Panc1 (cell line): Measurements from ENCODE around the gene PLSCR3. TPM values are rescaled to one million over a fixed set of nuclear protein-coding genes. Genes with fewer than 3 reads are reported as not detected.

ENCODE experiments used
- ATAC-seq: fragments of 200-7000 bp; cut with Tn5 transposase; 2 replicates; pipeline ENCODE4 v1.9.1; 2020; ENCODE audit warnings: mild to moderate bottlenecking, moderate library complexity
- BruUV-seq: library from RNA; stranded (reverse); fragments of 400-500 nt; replicated peaks from 2 replicates; lab custom pipeline; 2021; lab: Mats Ljungman, UMichigan
- CTCF ChIA-PET: fragments of 300-600 bp; sonication (Branson Sonifier 250); formaldehyde crosslinking; loops from one replicate; lab custom pipeline; 2022; ENCODE audit warnings: antibody characterized with exemption; lab: Charles Lee
- POLR2A ChIA-PET: fragments of 300-600 bp; sonication (Branson Sonifier 250); formaldehyde crosslinking; loops from one replicate; lab custom pipeline; 2022; ENCODE audit warnings: antibody characterized with exemption; lab: Charles Lee
- DNase-seq: peaks from one replicate; pipeline ENCODE4 v3.0.0-alpha.2; 2010; ENCODE audit warnings: low read depth, low spot score
- H3K27ac ChIP-seq: 2 replicates; pipeline ENCODE4 v1.5.1; 2011; ENCODE audit warnings: mild to moderate bottlenecking, low read length, inconsistent platforms
- H3K27me3 ChIP-seq: fragments of 200-500 bp; sonication (Bioruptor generic); 2 replicates; pipeline ENCODE4 v1.6.0; 2014; ENCODE audit warnings: low read length, inconsistent platforms; ENCODE audit not compliant: control insufficient read depth, insufficient read depth
- H3K36me3 ChIP-seq: fragments of 200-500 bp; sonication (Bioruptor generic); 2 replicates; pipeline ENCODE4 v1.5.1; 2014; ENCODE audit warnings: inconsistent platforms, mild to moderate bottlenecking, low read length, moderate library complexity; ENCODE audit not compliant: control insufficient read depth, insufficient read depth
- H3K4me1 ChIP-seq: 2 replicates; pipeline ENCODE4 v1.5.1; 2011; ENCODE audit warnings: inconsistent platforms, mild to moderate bottlenecking, low read length, moderate library complexity; ENCODE audit not compliant: control insufficient read depth, insufficient read depth
- H3K4me3 ChIP-seq, 2 experiments: 2 replicates each; pipeline ENCODE4 v1.5.1; 2011 to 2012; ENCODE audit warnings: low read depth in 2 of 2, low read length in 2 of 2, mild to moderate bottlenecking in 2 of 2, inconsistent platforms in 1 of 2, moderate library complexity in 1 of 2
- H3K9me3 ChIP-seq: fragments of 200-500 bp; sonication (Bioruptor generic); 2 replicates; pipeline ENCODE4 v1.5.1; 2014; ENCODE audit warnings: low read depth, mild to moderate bottlenecking, inconsistent platforms, low read length, moderate library complexity; ENCODE audit not compliant: control insufficient read depth, insufficient read depth
- POLR2AphosphoS5 ChIP-seq: IDR thresholded peaks from 2 replicates; pipeline ENCODE4 v1.6.1; 2012; ENCODE audit warnings: mild to moderate bottlenecking, low read depth, low read length, moderate library complexity
- SIN3A ChIP-seq: IDR thresholded peaks from 2 replicates; pipeline ENCODE4 v1.6.1; 2012; ENCODE audit warnings: low read depth, mild to moderate bottlenecking, low read length, moderate library complexity, borderline replicate concordance; ENCODE audit not compliant: insufficient read depth
- TCF7L2 ChIP-seq: IDR thresholded peaks from 2 replicates; pipeline ENCODE4 v1.6.1; 2011; ENCODE audit warnings: mild to moderate bottlenecking, low read depth, low read length, inconsistent platforms
- in situ Hi-C: cut with HindIII; loops from 2 replicates; pipeline ENCODE4 v1.10.0; 2016; ENCODE audit warnings: low sequenced_read_pairs, low pct_unique_long_range_greater_than_20kb
- intact Hi-C: fragments of 100-400 bp; cut with micrococcal nuclease; formaldehyde crosslinking; loops from one replicate; pipeline ENCODE4 v1.10.0; 2022; ENCODE audit not compliant: unreplicated experiment
- total RNA-seq: library from RNA; stranded (reverse); gene quantifications from one replicate; pipeline ENCODE4 v1.2.1, GENCODE V29; 2021; ENCODE audit not compliant: unreplicated experiment
- TF ChIP-seq, protein P1 (sequence below): fragments of 450-650 bp; IDR thresholded peaks from 2 replicates; pipeline ENCODE4 v1.5.1; 2017; ENCODE audit warnings: mild to moderate bottlenecking
- TF ChIP-seq, protein P2 (sequence below), 2 experiments: IDR thresholded peaks; 2 replicates each; pipeline ENCODE4 v1.6.1; 2011 to 2012; ENCODE audit warnings: low read depth in 2 of 2, control low read depth in 1 of 2, low read length in 1 of 2, mild to moderate bottlenecking in 1 of 2, moderate library complexity in 1 of 2; ENCODE audit not compliant: insufficient read depth in 1 of 2

PLSCR3 gene
- total RNA-seq, 1 experiment from 2014 or later = 32.0 TPM

DNA sequence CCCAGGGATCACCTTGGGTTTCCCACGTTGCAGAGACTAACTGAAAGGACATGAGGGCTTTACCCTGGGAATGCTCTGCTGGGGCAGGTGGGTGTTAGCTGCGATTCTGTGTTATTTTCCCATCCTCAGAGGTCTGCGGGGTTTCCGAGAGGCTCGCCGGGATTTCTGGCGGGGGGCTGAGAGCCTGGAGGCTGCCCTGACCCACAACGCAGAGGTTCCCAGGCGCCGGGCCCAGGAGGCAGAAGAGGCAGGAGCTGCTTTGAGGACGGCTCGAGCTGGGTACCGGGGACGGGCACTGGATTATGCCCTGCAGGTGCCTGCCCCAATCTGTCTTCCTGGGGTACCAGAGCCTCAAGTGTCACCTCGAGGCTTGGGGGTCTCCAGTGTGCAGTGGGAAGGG is 51.1 kb downstream of the PLSCR3 start:
- in situ Hi-C loops (no loop called here), intact Hi-C loops (no loop called here)
- Histone ChIP-seq H3K9me3 (no peaks in the 10 kb centered on the region), H3K27ac (no peak overlapping the region), H3K4me3 (no peak overlapping the region), H3K4me1 (no peaks in the 10 kb centered on the region), H3K27me3 (no peaks in the 10 kb centered on the region), H3K36me3 (no peaks in the 10 kb centered on the region)
- ATAC-seq (no peak), DNase-seq (no peak)
- no TSS peak for BruUV-seq
- ChIA-PET POLR2A (no interaction called here), CTCF (interaction anchor here (0.7 kb wide), 1 partner anchor 24 kb away, joined by 5 read pairs; no protein-coding TSS in a partner anchor)
- TF ChIP-seq TCF7L2 = no peak
- TF ChIP-seq SIN3A = no peak
- TF ChIP-seq POLR2AphosphoS5 = no peak
- TF ChIP-seq, protein P1, sequence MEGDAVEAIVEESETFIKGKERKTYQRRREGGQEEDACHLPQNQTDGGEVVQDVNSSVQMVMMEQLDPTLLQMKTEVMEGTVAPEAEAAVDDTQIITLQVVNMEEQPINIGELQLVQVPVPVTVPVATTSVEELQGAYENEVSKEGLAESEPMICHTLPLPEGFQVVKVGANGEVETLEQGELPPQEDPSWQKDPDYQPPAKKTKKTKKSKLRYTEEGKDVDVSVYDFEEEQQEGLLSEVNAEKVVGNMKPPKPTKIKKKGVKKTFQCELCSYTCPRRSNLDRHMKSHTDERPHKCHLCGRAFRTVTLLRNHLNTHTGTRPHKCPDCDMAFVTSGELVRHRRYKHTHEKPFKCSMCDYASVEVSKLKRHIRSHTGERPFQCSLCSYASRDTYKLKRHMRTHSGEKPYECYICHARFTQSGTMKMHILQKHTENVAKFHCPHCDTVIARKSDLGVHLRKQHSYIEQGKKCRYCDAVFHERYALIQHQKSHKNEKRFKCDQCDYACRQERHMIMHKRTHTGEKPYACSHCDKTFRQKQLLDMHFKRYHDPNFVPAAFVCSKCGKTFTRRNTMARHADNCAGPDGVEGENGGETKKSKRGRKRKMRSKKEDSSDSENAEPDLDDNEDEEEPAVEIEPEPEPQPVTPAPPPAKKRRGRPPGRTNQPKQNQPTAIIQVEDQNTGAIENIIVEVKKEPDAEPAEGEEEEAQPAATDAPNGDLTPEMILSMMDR = no peak
- TF ChIP-seq, protein P2, sequence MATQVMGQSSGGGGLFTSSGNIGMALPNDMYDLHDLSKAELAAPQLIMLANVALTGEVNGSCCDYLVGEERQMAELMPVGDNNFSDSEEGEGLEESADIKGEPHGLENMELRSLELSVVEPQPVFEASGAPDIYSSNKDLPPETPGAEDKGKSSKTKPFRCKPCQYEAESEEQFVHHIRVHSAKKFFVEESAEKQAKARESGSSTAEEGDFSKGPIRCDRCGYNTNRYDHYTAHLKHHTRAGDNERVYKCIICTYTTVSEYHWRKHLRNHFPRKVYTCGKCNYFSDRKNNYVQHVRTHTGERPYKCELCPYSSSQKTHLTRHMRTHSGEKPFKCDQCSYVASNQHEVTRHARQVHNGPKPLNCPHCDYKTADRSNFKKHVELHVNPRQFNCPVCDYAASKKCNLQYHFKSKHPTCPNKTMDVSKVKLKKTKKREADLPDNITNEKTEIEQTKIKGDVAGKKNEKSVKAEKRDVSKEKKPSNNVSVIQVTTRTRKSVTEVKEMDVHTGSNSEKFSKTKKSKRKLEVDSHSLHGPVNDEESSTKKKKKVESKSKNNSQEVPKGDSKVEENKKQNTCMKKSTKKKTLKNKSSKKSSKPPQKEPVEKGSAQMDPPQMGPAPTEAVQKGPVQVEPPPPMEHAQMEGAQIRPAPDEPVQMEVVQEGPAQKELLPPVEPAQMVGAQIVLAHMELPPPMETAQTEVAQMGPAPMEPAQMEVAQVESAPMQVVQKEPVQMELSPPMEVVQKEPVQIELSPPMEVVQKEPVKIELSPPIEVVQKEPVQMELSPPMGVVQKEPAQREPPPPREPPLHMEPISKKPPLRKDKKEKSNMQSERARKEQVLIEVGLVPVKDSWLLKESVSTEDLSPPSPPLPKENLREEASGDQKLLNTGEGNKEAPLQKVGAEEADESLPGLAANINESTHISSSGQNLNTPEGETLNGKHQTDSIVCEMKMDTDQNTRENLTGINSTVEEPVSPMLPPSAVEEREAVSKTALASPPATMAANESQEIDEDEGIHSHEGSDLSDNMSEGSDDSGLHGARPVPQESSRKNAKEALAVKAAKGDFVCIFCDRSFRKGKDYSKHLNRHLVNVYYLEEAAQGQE (IDR thresholded peaks at IDR 0.05; ENCODE audit: insufficient read depth in 1 of 2, low read depth in 2 of 2, low read length in 1 of 2) = no peak

DNA sequence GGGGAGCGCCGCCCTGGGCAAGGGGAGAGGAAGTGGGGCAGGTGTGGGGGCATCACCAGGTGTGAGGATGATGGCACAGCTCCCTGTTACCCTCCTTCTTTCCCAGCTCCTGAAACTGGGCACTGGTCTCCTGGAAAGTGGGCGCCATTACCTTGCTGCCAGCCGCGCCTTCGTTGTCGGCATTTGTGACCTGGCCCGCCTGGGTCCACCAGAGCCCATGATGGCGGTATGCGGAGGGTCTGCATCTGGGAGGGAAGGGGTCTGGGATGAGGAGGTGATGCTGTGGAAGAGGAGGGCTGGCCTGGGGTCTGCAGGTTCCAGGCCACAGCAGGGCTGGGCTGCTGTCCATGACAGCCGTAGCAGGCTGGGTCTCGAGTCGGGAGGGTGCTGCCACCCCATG is 52.5 kb downstream of the PLSCR3 start:
- POLR2A ChIA-PET = interaction anchor here (0.5 kb wide), 1 partner anchor 310 kb away, joined by 3 read pairs; no protein-coding TSS in a partner anchor
- no TSS peak for BruUV-seq

More for the DNA sequence above, 52.5 kb downstream of the PLSCR3 start:
- no peak overlapping the region for H3K4me3 ChIP-seq
- ATAC-seq (no peak), DNase-seq (no peak)
- in situ Hi-C loops = no loop called here
- H3K27ac ChIP-seq = no peak overlapping the region
- no peak for TF ChIP-seq POLR2AphosphoS5
- TF ChIP-seq, protein P2 (IDR thresholded peaks at IDR 0.05; ENCODE audit: insufficient read depth in 1 of 2, low read depth in 2 of 2, low read length in 1 of 2) = no peak
- H3K27me3 ChIP-seq = no peaks in the 10 kb centered on the region
- no peaks in the 10 kb centered on the region for H3K9me3 ChIP-seq
- intact Hi-C loops = no loop called here
- CTCF ChIA-PET = no interaction called here
- H3K4me1 ChIP-seq = no peaks in the 10 kb centered on the region
- no peaks in the 10 kb centered on the region for H3K36me3 ChIP-seq
